Measurements from ENCODE around the gene CHST11. TPM values are rescaled to one million over a fixed set of nuclear protein-coding genes. Genes with fewer than 3 reads are reported as not detected.
A peak's percentile ranks its signal among the peaks of the same experiment; 100 is the strongest.

Gene CHST11
- 1 to 10 TPM; 6.6 to 8.7 (median 7.2) TPM for polyA plus RNA-seq (ENCODE audit: insufficient read length in 4 of 4)

- DNase-seq (ENCODE audit: low read depth in 4 of 4, low spot score in 2 of 4) = peak; percentile 62 to 86 (median 83)
Measured at GRCh38 chr12:104456417-104456949, at the start of gene CHST11. CHST11 (plus strand) TSS chr12:104456948.

DNA sequence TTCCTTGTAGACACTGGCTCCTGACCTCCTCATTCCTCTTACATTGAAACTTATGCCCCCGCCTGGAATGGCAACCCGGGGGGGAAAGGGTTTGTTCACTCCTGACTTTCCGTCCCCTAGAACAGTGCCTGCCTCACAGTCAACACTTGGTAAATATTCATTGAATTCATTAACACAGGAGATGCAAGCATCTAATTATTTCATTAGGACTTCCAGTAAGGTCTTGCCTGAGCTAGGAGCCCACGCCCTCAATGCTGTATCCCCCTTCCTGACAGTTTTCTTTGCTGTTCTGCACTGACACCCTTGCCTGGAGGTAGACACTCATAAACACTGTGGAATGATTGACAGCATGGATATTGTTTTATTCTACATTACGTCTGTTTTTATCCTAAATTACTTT lies 49.3 kb upstream of the CHST11 start:
- no peak for DNase-seq (ENCODE audit: low read depth in 4 of 4, low spot score in 2 of 4)

GRCh38 chr12:104407922-104408321 lies 48.8 kb upstream of the CHST11 start:
- DNase-seq (ENCODE audit: low read depth in 4 of 4, low spot score in 2 of 4) = no peak

DNA sequence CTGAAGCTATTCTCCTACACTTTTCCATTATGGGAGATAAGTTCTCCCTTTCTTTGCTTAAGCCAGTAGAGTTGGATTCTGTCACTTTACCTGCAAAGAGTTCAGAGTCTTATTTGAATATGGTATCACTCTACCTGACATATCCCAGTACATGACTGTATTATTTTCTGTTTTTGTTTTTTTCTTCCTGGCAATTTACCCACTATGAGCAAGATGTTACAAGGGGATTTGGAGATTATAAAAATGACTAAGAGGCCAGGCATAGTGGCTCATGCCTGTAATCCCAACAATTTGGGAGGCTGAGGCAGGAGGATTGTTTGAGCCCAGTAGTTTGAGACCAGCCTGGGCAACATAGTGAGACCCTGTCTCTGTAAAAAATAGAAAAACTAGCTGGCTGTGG lies 46.4 kb upstream of the CHST11 start:
- no peak for DNase-seq (ENCODE audit: low read depth in 4 of 4, low spot score in 2 of 4)

DNA sequence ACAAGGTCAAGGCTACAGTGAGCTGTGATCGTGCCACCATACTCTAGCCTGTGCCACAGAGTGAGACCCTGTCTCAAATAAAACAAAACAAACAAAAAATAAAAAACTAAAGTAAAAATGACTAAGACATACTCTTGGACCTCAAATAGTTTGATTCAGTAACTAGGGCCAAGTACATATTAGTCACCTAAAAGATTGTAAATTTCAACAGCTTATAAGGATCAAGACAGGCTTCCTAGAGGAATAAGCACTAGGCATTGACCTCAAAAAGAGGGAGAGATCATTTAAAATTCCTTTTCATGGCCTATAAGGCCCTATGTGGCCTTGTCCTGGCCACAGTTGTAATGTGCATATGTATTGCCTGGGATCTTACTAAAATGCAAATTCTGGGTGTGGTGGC lies 46.0 kb upstream of the CHST11 start:
- DNase-seq (ENCODE audit: low read depth in 4 of 4, low spot score in 2 of 4) = no peak

- no peak for DNase-seq (ENCODE audit: low read depth in 4 of 4, low spot score in 2 of 4)
Measured at GRCh38 chr12:104411826-104412641, 44.7 kb upstream of the CHST11 start.

- no peak for DNase-seq (ENCODE audit: low read depth in 4 of 4, low spot score in 2 of 4)
Measured at GRCh38 chr12:104412681-104413080, 44.1 kb upstream of the CHST11 start.

DNA sequence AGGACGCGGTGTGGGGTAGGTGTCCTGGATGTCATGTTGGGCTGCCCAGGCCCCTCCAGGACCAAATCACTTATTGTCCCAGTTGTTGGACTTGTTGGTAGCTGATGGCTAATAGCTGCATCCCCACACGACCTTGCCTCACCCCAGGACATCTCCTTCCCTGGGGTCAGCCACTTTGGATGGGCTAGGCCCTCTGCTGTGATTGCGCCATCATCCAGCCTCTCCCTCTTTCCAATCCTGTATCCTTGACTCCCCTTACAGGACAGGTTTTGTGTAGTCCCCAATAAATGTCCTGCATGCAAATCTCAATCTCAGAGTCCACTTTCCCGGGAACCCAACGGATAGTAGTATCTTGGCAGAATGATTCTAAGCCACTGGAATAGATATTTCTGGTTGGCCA lies 43.4 kb upstream of the CHST11 start:
- DNase-seq (ENCODE audit: low read depth in 4 of 4, low spot score in 2 of 4) = no peak

DNA sequence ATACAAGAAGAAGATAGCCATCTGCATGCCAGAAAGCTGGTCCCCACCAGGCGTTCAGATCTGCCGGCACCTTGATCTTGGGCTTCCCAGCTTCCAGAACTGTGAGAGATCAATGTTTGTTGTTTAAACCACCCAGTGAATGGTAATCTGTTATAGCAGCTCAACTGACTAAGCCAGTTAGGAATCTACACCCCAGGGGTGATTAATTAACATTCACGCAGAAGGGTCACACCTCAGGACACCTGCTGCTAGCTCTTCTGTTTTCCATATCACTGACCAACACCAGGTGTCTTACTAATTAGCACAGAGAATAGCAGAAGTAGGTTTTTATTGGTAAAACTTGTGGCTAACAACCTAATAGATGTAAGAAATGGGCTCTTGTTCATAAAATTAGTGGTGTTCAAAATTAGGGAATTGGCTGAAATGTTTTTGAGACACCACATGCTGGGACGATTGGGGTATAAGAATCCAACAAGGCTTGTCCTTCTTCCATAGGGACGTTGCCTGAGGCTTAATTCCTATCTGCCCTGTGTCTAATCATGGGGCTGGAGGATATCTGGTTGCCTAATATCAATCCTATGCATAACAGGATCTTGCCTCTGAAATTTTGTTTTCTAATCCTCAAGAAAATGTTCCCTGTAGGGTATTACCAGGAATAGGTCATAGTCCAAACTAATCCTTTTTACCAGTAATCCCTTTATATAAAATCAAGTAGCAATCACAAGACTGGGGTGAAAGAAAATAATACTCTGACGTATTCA lies 42.0 kb upstream of the CHST11 start:
- no peak for DNase-seq (ENCODE audit: low read depth in 4 of 4, low spot score in 2 of 4)

DNA sequence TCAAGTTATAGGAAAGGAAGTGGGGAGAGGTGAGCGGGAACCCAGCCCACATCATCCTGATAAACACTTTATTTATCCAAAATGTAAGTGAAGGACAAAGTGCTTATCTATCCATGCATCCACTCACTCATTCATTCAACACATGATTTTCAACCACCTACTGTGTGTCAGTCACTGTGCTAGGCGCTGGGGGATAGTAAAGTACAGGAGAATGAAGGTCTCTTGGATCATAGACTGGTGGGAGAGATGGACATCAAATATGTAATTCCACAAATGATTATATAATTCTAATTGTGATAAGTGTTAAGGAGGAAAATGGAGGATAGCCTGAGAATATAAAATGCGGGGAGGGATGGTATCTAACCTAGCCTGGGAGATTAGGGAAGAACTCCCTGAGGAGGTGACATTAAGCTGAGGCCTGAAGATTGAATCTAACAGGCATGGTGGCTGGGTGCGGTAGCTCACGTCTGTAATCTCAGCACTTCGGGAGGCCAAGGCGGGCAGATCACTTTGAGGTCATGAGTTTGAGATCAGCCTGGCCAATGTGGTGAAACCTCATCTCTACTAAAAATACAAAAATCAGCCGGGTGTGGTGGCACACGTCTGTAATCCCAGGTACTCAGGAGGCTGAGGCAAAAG lies 41.3 kb upstream of the CHST11 start:
- DNase-seq (ENCODE audit: low read depth in 4 of 4, low spot score in 2 of 4) = no peak

DNA sequence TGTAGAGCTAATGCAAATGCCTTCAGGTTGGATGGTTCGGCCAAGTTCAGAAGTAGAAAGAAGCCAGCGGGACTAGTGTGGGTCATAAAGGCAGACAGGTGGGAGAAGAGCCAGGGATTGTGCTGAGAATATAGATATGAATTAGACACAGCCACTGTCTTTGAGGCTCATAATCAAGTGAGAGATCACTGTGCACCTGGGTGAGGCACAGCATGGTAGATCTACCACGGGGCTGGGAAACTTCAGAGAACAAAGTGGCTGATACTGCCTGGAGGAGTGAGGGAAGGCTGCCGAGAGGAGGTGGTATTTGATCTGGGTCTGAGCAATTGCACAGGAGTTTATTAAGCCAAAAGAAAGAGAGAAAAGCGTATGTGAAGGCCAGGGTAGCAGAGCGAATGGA lies 40.6 kb upstream of the CHST11 start:
- DNase-seq (ENCODE audit: low read depth in 4 of 4, low spot score in 2 of 4) = no peak

DNA sequence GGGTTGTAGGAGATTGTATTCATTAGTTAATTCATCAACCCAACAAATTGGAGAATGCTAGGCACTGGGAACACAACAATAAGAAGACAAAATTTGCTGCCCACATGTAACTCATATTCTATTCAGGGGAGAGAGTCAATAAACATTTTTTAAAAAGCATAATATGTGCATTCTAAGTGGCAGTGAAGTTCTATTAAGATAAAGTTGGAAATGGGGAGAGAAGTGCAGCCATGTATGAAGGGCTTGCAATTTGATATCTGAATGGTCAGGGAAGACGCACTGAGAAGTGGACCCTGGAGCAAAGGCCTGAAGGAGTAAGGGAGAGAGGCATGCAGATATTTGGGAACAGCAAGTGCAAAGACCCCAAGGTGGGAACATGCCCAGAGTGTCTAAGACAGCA lies 40.2 kb upstream of the CHST11 start:
- DNase-seq (ENCODE audit: low read depth in 4 of 4, low spot score in 2 of 4) = no peak

GRCh38 chr12:104419717-104420116 lies 37.0 kb upstream of the CHST11 start:
- no peak for DNase-seq (ENCODE audit: low read depth in 4 of 4, low spot score in 2 of 4)

DNA sequence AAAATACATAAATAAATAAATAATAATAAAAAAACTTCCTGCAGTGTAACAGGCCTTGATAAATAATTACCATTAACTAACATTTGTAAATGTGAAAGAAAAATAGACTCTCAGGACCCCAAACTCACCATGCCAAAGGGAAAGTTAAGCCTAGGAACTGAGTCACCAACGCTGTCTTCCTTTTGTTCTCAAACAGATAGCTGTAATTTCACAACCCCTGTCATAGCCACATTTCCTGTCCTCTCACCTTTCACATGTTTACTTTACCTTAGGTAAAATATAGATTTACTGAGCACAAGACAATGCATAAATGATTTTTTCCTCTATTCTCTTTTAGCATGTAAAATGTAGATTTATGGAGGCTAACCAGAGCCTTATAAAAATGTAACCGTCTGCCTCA lies 35.9 kb upstream of the CHST11 start:
- no peak for DNase-seq (ENCODE audit: low read depth in 4 of 4, low spot score in 2 of 4)

DNA sequence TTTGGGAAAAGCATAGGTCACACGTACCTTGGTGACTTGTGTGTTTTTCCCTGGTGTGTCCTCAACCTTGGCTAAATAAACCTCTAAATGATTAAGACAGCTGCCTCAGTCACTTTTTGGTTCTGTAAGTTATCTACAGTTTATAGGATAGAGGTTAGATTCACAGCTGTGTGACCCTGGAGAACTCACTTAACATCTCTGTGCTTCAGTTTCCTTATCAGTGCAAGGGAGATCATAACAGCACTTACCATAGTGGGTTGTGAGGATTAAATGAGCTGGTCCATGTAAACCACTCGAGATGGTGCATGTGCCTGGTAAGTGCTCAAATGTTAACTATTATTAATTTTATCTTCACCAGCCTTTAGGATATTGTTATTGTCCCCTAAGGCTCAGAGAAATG lies 35.4 kb upstream of the CHST11 start:
- DNase-seq (ENCODE audit: low read depth in 4 of 4, low spot score in 2 of 4) = no peak

DNA sequence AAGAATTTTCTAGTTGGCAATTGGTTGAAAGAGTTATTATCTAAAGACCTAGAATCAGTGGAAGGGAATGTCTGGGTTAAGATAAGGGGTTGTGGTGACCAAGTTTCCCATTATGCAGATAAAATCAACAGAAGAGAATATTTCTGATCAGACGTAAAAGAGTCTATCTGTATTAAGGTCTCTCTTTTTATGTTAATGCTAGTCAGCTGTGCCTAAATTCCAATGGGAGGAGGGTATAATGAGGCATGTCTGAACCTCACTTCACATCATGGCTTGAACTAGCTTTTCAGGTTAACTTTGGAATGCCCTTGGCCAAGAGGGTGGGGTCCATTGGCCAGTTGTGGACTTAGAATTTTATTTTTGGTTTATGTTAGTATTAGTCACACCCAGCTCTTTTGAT lies 34.3 kb upstream of the CHST11 start:
- no peak for DNase-seq (ENCODE audit: low read depth in 4 of 4, low spot score in 2 of 4)

GRCh38 chr12:104423273-104423672 lies 33.5 kb upstream of the CHST11 start:
- no peak for DNase-seq (ENCODE audit: low read depth in 4 of 4, low spot score in 2 of 4)

GRCh38 chr12:104423809-104424208 lies 32.9 kb upstream of the CHST11 start:
- DNase-seq (ENCODE audit: low read depth in 4 of 4, low spot score in 2 of 4) = no peak

DNA sequence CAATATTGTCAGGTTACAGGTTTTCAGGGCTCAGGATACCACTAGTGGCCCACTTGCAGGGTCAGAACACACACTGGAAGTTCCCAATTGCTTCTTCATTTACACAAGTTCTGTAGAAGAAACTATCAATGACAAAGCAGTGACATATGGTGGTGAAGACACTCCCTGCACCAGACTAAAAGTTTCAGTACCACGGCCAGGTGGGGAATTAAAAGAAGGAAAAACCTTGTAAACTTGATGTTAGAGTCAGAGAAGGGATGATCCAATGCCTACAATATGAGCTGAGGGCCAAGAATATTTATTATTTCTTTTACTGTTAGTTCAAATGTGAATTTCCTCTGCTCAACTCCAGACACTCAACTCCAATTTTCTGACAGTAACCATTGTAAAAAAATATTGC lies 31.8 kb upstream of the CHST11 start:
- no peak for DNase-seq (ENCODE audit: low read depth in 4 of 4, low spot score in 2 of 4)

GRCh38 chr12:104425614-104426013 lies 31.1 kb upstream of the CHST11 start:
- no peak for DNase-seq (ENCODE audit: low read depth in 4 of 4, low spot score in 2 of 4)

DNA sequence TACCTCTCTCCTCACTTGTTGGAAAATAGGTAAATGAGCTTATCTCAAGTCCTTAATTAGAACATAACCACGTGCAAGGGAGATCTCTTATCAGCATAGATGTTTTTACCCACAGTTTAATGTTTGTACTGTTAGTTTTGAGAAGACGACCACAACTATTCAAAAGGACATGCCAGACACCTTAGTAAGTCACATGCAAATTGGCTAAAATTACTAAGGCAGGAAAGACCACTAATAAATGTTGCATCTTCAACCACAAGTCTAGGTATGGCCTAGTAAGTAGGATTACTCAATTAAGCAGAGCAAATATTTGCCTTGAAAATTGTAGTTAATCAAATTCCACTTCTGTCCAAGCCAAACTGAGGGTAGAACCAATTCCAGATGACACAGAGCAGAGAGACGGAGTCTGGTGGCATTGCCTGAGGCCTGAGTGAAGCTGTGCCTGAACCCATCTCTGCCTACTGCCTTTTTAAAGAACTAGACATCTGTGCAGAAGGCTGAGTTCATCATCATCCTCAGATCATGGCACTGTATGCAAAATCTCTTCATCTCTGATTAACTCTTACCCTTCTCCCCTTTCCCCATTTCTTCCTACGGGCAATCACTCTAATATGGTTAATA lies 29.7 kb upstream of the CHST11 start:
- no peak for DNase-seq (ENCODE audit: low read depth in 4 of 4, low spot score in 2 of 4)

Measured in left renal cortex interstitium (tissue), 4 donors.